A549 (cell line): Measurements from ENCODE around the gene DPYD.

Experiments
- ESRRA ChIP-seq: fragments of 150-350 bp; IDR thresholded peaks from 2 replicates; pipeline ENCODE4 v1.6.1; 2014; ENCODE audit warnings: mild to moderate bottlenecking, low read length, borderline replicate concordance
- KDM1A ChIP-seq: fragments of 200-600 bp; sonication (generic); IDR thresholded peaks from 2 replicates; pipeline ENCODE4 v1.6.1; 2016; ENCODE audit warnings: low read depth, mild to moderate bottlenecking
- TF ChIP-seq, protein P1 (sequence below): fragments of >200 bp; sonication (Bioruptor Twin); formaldehyde crosslinking; IDR thresholded peaks from 3 replicates; pipeline ENCODE4 v1.5.1; 2016
- TF ChIP-seq, protein P2 (sequence below): fragments of >200 bp; sonication (Bioruptor Twin); formaldehyde crosslinking; IDR thresholded peaks from 3 replicates; pipeline ENCODE4 v1.6.1; 2016

DNA sequence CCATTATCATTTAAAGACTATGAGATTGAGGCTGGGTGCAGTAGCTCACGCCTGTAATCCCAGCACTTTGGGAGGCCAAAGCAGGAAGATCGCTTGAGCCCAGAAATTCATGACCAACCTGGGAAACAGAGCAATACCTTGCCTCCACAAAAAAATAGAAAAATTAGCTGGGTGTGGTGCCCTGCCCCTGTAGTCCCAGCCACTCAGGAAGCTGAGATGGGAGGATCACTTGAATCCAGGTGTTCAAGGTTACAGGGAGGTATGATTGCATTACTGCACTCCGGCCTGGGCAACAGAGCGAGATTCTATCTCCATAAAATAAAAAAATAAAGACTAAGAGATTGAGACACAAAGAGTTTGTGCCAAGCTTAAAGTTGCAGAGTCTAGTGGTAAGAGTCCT is 537.0 kb downstream of the DPYD start:
- TF ChIP-seq, protein P1, sequence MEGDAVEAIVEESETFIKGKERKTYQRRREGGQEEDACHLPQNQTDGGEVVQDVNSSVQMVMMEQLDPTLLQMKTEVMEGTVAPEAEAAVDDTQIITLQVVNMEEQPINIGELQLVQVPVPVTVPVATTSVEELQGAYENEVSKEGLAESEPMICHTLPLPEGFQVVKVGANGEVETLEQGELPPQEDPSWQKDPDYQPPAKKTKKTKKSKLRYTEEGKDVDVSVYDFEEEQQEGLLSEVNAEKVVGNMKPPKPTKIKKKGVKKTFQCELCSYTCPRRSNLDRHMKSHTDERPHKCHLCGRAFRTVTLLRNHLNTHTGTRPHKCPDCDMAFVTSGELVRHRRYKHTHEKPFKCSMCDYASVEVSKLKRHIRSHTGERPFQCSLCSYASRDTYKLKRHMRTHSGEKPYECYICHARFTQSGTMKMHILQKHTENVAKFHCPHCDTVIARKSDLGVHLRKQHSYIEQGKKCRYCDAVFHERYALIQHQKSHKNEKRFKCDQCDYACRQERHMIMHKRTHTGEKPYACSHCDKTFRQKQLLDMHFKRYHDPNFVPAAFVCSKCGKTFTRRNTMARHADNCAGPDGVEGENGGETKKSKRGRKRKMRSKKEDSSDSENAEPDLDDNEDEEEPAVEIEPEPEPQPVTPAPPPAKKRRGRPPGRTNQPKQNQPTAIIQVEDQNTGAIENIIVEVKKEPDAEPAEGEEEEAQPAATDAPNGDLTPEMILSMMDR: no peak
- TF ChIP-seq, protein P2, sequence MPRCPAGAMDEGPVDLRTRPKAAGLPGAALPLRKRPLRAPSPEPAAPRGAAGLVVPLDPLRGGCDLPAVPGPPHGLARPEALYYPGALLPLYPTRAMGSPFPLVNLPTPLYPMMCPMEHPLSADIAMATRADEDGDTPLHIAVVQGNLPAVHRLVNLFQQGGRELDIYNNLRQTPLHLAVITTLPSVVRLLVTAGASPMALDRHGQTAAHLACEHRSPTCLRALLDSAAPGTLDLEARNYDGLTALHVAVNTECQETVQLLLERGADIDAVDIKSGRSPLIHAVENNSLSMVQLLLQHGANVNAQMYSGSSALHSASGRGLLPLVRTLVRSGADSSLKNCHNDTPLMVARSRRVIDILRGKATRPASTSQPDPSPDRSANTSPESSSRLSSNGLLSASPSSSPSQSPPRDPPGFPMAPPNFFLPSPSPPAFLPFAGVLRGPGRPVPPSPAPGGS: no peak
- TF ChIP-seq KDM1A: no peak
- no peak for TF ChIP-seq ESRRA
